ENCODE results near the gene FBXO33.

The FBXO33 gene

GRCh38 chr14:39430762-39431415 is 1.3 kb downstream of the FBXO33 start:
- no peak for DNase-seq

GRCh38 chr14:39428118-39428517 is 4.1 kb downstream of the FBXO33 start:
- DNase-seq: no peak

- no peak for DNase-seq
These were observed 5.6 kb downstream of the FBXO33 start for GRCh38 chr14:39426605-39427004.

GRCh38 chr14:39425947-39426346 is 6.3 kb downstream of the FBXO33 start:
- DNase-seq: no peak

GRCh38 chr14:39423793-39424192 is 8.4 kb downstream of the FBXO33 start:
- DNase-seq: no peak

GRCh38 chr14:39422243-39422642 is 10.0 kb downstream of the FBXO33 start:
- DNase-seq: no peak

GRCh38 chr14:39419272-39419671 is 13.0 kb downstream of the FBXO33 start:
- DNase-seq: no peak

- DNase-seq: no peak
These were observed 15.2 kb downstream of the FBXO33 start for GRCh38 chr14:39417014-39417413.

- DNase-seq: no peak
These were observed 16.2 kb downstream of the FBXO33 start for GRCh38 chr14:39416072-39416471.

- DNase-seq: no peak
These were observed 25.7 kb downstream of the FBXO33 start for GRCh38 chr14:39406560-39406959.

GRCh38 chr14:39398382-39398781 is 33.9 kb downstream of the FBXO33 start:
- no peak for DNase-seq

- no peak for DNase-seq
These were observed 35.8 kb downstream of the FBXO33 start for GRCh38 chr14:39396448-39396847.

- DNase-seq: no peak
These were observed 36.5 kb downstream of the FBXO33 start for GRCh38 chr14:39395555-39396254.

GRCh38 chr14:39393289-39393688 is 38.9 kb downstream of the FBXO33 start:
- DNase-seq: no peak

GRCh38 chr14:39384177-39384576 is 48.1 kb downstream of the FBXO33 start:
- DNase-seq: no peak

- DNase-seq: no peak
These were observed 48.5 kb downstream of the FBXO33 start for GRCh38 chr14:39383741-39384140.

GRCh38 chr14:39383026-39383660 is 49.1 kb downstream of the FBXO33 start:
- no peak for DNase-seq

GRCh38 chr14:39382463-39382862 is 49.8 kb downstream of the FBXO33 start:
- DNase-seq: no peak

GRCh38 chr14:39381366-39381765 is 50.9 kb downstream of the FBXO33 start:
- no peak for DNase-seq

GRCh38 chr14:39376667-39377403 is 55.4 kb downstream of the FBXO33 start:
- DNase-seq: no peak

- DNase-seq: no peak
These were observed 57.4 kb downstream of the FBXO33 start for GRCh38 chr14:39374851-39375250.

GRCh38 chr14:39372656-39373055 is 59.6 kb downstream of the FBXO33 start:
- no peak for DNase-seq

- no peak for DNase-seq
These were observed 61.8 kb downstream of the FBXO33 start for GRCh38 chr14:39370415-39370814.

GRCh38 chr14:39369029-39369428 is 63.2 kb downstream of the FBXO33 start:
- no peak for DNase-seq
